ENCODE results near the gene NTRK3.

The NTRK3 gene

GRCh38 chr15:87910301-87910700 is 346.2 kb downstream of the NTRK3 start:
- CTCF ChIA-PET = no interaction called here
- H3K27ac ChIP-seq = no peak overlapping the region
- no peak for DNase-seq (ENCODE audit: low spot score)
- POLR2A ChIA-PET (ENCODE audit: low non-redundant PET) = no interaction called here
- no peak for TF ChIP-seq CTCF (conservative IDR thresholded peaks at IDR 0.05; ENCODE audit: low read depth)

GRCh38 chr15:87907676-87908446 is 348.7 kb downstream of the NTRK3 start:
- POLR2A ChIA-PET (ENCODE audit: low non-redundant PET) = no interaction called here
- no peak overlapping the region for H3K27ac ChIP-seq
- no peak for TF ChIP-seq CTCF (conservative IDR thresholded peaks at IDR 0.05; ENCODE audit: low read depth)
- no peak for DNase-seq (ENCODE audit: low spot score)
- CTCF ChIA-PET = interaction anchor here (0.5 kb wide), 1 partner anchor 1394 kb away, joined by 4 read pairs; no protein-coding TSS in a partner anchor

- TF ChIP-seq CTCF (conservative IDR thresholded peaks at IDR 0.05; ENCODE audit: low read depth) = no peak
- no peak overlapping the region for H3K27ac ChIP-seq
- ChIA-PET CTCF (interaction anchor here (0.6 kb wide), 1 partner anchor 177 kb away, joined by 5 read pairs; no protein-coding TSS in a partner anchor), POLR2A (ENCODE audit: low non-redundant PET) (no interaction called here)
- DNase-seq (ENCODE audit: low spot score) = no peak
Observed at GRCh38 chr15:87906444-87906843, 350.1 kb downstream of the NTRK3 start.

- H3K27ac ChIP-seq = no peak overlapping the region
- POLR2A ChIA-PET (ENCODE audit: low non-redundant PET) = no interaction called here
- TF ChIP-seq CTCF (conservative IDR thresholded peaks at IDR 0.05; ENCODE audit: low read depth) = no peak
- CTCF ChIA-PET = no interaction called here
- no peak for DNase-seq (ENCODE audit: low spot score)
Observed at GRCh38 chr15:87902772-87903426, 353.6 kb downstream of the NTRK3 start.

GRCh38 chr15:87901926-87902690 is 354.4 kb downstream of the NTRK3 start:
- H3K27ac ChIP-seq = no peak overlapping the region
- ChIA-PET POLR2A (ENCODE audit: low non-redundant PET) (no interaction called here), CTCF (no interaction called here)
- DNase-seq (ENCODE audit: low spot score) = no peak
- TF ChIP-seq CTCF (conservative IDR thresholded peaks at IDR 0.05; ENCODE audit: low read depth) = no peak

- POLR2A ChIA-PET (ENCODE audit: low non-redundant PET) = no interaction called here
- CTCF ChIA-PET = no interaction called here
- DNase-seq (ENCODE audit: low spot score) = no peak
- H3K27ac ChIP-seq = no peak overlapping the region
- TF ChIP-seq CTCF (conservative IDR thresholded peaks at IDR 0.05; ENCODE audit: low read depth) = no peak
Observed at GRCh38 chr15:87901008-87901407, 355.5 kb downstream of the NTRK3 start.
